HepG2 (cell line): ENCODE data around the gene HNRNPF. TPM values are rescaled to one million over a fixed set of nuclear protein-coding genes. Genes with fewer than 3 reads are reported as not detected.

Experiments
- ARNTL ChIP-seq: sonication (generic); formaldehyde crosslinking; IDR thresholded peaks from 2 replicates; pipeline ENCODE4 v1.4.0; 2020; ENCODE audit warnings: mild to moderate bottlenecking, missing genetic modification reagents
- ELF3 ChIP-seq: IDR thresholded peaks from 2 replicates; pipeline ENCODE4 v1.6.1; 2016; ENCODE audit warnings: missing genetic modification reagents, missing compliant biosample characterization
- FOXK2 ChIP-seq: fragments of 450-650 bp; IDR thresholded peaks from 2 replicates; pipeline ENCODE4 v1.6.1; 2016
- GATAD1 ChIP-seq: IDR thresholded peaks from 2 replicates; pipeline ENCODE4 v1.6.1; 2016; ENCODE audit warnings: missing genetic modification reagents, missing compliant biosample characterization
- KAT7 ChIP-seq: IDR thresholded peaks from 2 replicates; pipeline ENCODE4 v1.6.1; 2018; ENCODE audit warnings: borderline replicate concordance, missing compliant biosample characterization
- MXI1 ChIP-seq: IDR thresholded peaks from 3 replicates; pipeline ENCODE4 v1.6.1; 2012; ENCODE audit warnings: low read depth, low read length, inconsistent platforms, borderline replicate concordance
- RAD21 ChIP-seq: fragments of 450-650 bp; formaldehyde crosslinking; IDR thresholded peaks from 2 replicates; pipeline ENCODE4 v1.5.0; 2020; ENCODE audit warnings: mild to moderate bottlenecking
- RARA ChIP-seq: IDR thresholded peaks from 2 replicates; pipeline ENCODE4 v1.6.1; 2016; ENCODE audit warnings: missing genetic modification reagents, missing compliant biosample characterization
- RXRA ChIP-seq: sonication (generic); formaldehyde crosslinking; IDR thresholded peaks from 2 replicates; pipeline ENCODE4 v1.5.1; 2020; ENCODE audit warnings: missing genetic modification reagents
- SIN3A ChIP-seq: IDR thresholded peaks from 2 replicates; pipeline ENCODE4 v1.6.1; 2011; ENCODE audit warnings: low read depth, mild to moderate bottlenecking, control low read depth, low read length, borderline replicate concordance
- SOX13 ChIP-seq, 3 experiments: fragments of 450-650 bp in 1 of 3; sonication (generic) in 1 of 3; formaldehyde crosslinking in 1 of 3; IDR thresholded peaks in 2 of 3; conservative IDR thresholded peaks in 1 of 3; 2 replicates each; pipeline versions ENCODE4 v1.5.0 to v1.6.1; 2016 to 2020; ENCODE audit warnings: antibody characterized with exemption in 1 of 3, mild to moderate bottlenecking in 1 of 3, missing compliant biosample characterization in 1 of 3, missing genetic modification reagents in 1 of 3, moderate library complexity in 1 of 3
- SP1 ChIP-seq, 2 experiments: fragments of 450-650 bp in 1 of 2; sonication (generic) in 1 of 2; formaldehyde crosslinking in 1 of 2; IDR thresholded peaks; 2 replicates each; pipeline versions ENCODE4 v1.4.0 to v1.6.1; 2016 to 2020; ENCODE audit warnings: missing genetic modification reagents in 1 of 2
- TARDBP ChIP-seq: sonication (generic); formaldehyde crosslinking; IDR thresholded peaks from 2 replicates; pipeline ENCODE4 v1.8.0; 2022; ENCODE audit warnings: mild to moderate bottlenecking, missing genetic modification reagents
- ZNF143 ChIP-seq: sonication (generic); formaldehyde crosslinking; IDR thresholded peaks from 2 replicates; pipeline ENCODE4 v1.4.0; 2020; ENCODE audit warnings: missing genetic modification reagents
- ZNF30 ChIP-seq: sonication (generic); formaldehyde crosslinking; IDR thresholded peaks from 2 replicates; pipeline ENCODE4 v1.5.0; 2020; ENCODE audit warnings: mild to moderate bottlenecking, missing genetic modification reagents
- ZNF317 ChIP-seq: sonication (generic); formaldehyde crosslinking; IDR thresholded peaks from 2 replicates; pipeline ENCODE4 v1.5.0; 2020; ENCODE audit warnings: mild to moderate bottlenecking, missing genetic modification reagents
- ZNF34 ChIP-seq: sonication (generic); formaldehyde crosslinking; IDR thresholded peaks from 2 replicates; pipeline ENCODE4 v1.4.0; 2020; ENCODE audit warnings: mild to moderate bottlenecking, missing genetic modification reagents, borderline replicate concordance
- ZNF549 ChIP-seq: sonication (generic); formaldehyde crosslinking; IDR thresholded peaks from 2 replicates; pipeline ENCODE4 v1.5.0; 2020; ENCODE audit warnings: missing genetic modification reagents
- ZNF746 ChIP-seq: sonication (generic); formaldehyde crosslinking; IDR thresholded peaks from 2 replicates; pipeline ENCODE4 v1.8.0; 2022; ENCODE audit warnings: mild to moderate bottlenecking, missing genetic modification reagents
- polyA plus RNA-seq, 8 experiments: library from polyadenylated mRNA; depleted of rRNA in 3 of 8; stranded (reverse) in 7 of 8; unstranded in 1 of 8; fragments of >200 nt; fragmentation: Illumina TruSeq in 4 of 8; extraction: Trizol in 4 of 8; gene quantifications; 2 replicates each; pipeline versions ENCODE4 v1.2.1 to v1.2.3, GENCODE V29; 2011 to 2016; ENCODE audit warnings: low read depth in 4 of 8, missing spikeins in 1 of 8, mixed read lengths in 1 of 8; ENCODE audit not compliant: insufficient read depth in 1 of 8
- total RNA-seq, 5 experiments: library from RNA; depleted of rRNA; stranded (reverse); fragments of >200 nt; fragmentation: Illumina TruSeq; extraction: Trizol; gene quantifications; 2 replicates each; pipeline ENCODE4 v1.2.3, GENCODE V29; 2016; ENCODE audit warnings: low read depth in 1 of 5
- TF ChIP-seq, protein P1 (sequence below): sonication (generic); formaldehyde crosslinking; IDR thresholded peaks from 2 replicates; pipeline ENCODE4 v1.8.0; 2022; ENCODE audit warnings: missing genetic modification reagents, mild to moderate bottlenecking, moderate library complexity, borderline replicate concordance
- TF ChIP-seq, protein P2 (sequence below): sonication (generic); formaldehyde crosslinking; IDR thresholded peaks from 2 replicates; pipeline ENCODE4 v1.5.0; 2020; ENCODE audit warnings: mild to moderate bottlenecking, missing genetic modification reagents, borderline replicate concordance
- TF ChIP-seq, protein P3 (sequence below): sonication (generic); formaldehyde crosslinking; IDR thresholded peaks from 2 replicates; pipeline ENCODE4 v1.5.0; 2020; ENCODE audit warnings: mild to moderate bottlenecking, missing genetic modification reagents, moderate library complexity

Gene HNRNPF
- total and polyA plus RNA-seq, 2 of the 13 experiments (the other 11 are each of a cell fraction or from before 2014, with no cell fraction given): 166 to 308 TPM

DNA sequence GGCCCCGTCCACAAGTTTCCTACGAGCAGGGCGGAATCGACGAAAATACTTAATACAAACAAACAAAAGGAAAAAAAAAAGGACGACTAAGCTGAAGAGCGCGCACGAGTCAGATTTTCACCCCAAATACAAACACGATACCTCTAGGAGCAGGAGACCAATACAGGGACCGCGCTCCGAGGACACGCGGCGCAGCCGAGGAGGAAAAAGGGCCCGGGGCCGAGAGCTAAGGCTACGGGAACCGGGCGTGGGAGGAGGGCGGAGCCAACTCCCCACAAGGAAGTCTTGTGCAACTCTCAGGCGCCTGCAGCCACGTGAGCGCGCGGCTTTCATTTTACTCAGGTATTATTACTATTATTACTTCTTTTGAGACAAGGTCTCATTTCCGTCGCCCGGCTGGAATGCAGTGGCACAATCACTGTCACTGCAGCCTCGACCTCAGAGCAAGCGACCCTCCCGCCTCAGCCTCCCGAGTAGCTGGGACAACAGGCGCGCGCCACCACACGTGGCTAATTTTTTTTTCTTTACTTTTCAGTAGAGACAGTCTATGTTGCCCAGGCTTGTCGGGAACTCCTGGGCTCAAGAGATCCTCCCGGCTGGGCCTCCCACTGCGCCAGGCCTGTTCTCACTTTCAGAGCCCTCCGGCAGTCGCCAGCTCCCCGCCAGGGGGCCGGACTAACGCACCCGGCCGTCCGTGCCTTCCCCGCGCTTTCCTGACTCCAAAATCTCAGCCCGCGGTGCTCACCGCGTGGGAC, 1.2 kb downstream of the HNRNPF start (continued):
- TF ChIP-seq GATAD1 (0 out of 2 replicates have a peak, but pooled peaks have one; percentile 52), SIN3A (peak; percentile 93), ZNF746 (CRISPR knock-in tag) (0 out of 2 replicates have a peak, but pooled peaks have one; percentile 16), SP1 (IDR thresholded peaks at IDR 0.05) (no peak), SP1 (CRISPR knock-in tag; IDR thresholded peaks at IDR 0.05) (peak; percentile 65), MXI1 (peak; percentile 90; the same call in 1 of the 3 replicates), KAT7 (CRISPR knock-in tag) (peak; percentile 80), RAD21 (peak; percentile 34; the same call in 1 of the 2 replicates), RXRA (CRISPR knock-in tag) (peak; percentile 40; the same call in 1 of the 2 replicates), ELF3 (CRISPR knock-in tag) (peak; percentile 88), ZNF30 (CRISPR knock-in tag) (no peak), TARDBP (CRISPR knock-in tag) (0 out of 2 replicates have a peak, but pooled peaks have one; percentile 52), ARNTL (CRISPR knock-in tag) (peak; percentile 97), FOXK2 (no peak), ZNF549 (CRISPR knock-in tag) (no peak), ZNF143 (no peak; the same call in 1 of the 2 replicates), RARA (peak; percentile 59), ZNF34 (CRISPR knock-in tag) (no peak), SOX13 (IDR thresholded peaks at IDR 0.05) (peak; percentile 9; the same call in 1 of the 2 replicates), SOX13 (CRISPR knock-in tag; conservative IDR thresholded peaks at IDR 0.05 in 1 of 2, IDR thresholded peaks at IDR 0.05 in 1 of 2) (peak in 1 of 2 experiments; percentile 45; a peak in 1 of 4 replicates), ZNF317 (CRISPR knock-in tag) (0 out of 2 replicates have a peak, but pooled peaks have one; percentile 33)
- TF ChIP-seq, protein P1, sequence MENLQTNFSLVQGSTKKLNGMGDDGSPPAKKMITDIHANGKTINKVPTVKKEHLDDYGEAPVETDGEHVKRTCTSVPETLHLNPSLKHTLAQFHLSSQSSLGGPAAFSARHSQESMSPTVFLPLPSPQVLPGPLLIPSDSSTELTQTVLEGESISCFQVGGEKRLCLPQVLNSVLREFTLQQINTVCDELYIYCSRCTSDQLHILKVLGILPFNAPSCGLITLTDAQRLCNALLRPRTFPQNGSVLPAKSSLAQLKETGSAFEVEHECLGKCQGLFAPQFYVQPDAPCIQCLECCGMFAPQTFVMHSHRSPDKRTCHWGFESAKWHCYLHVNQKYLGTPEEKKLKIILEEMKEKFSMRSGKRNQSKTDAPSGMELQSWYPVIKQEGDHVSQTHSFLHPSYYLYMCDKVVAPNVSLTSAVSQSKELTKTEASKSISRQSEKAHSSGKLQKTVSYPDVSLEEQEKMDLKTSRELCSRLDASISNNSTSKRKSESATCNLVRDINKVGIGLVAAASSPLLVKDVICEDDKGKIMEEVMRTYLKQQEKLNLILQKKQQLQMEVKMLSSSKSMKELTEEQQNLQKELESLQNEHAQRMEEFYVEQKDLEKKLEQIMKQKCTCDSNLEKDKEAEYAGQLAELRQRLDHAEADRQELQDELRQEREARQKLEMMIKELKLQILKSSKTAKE (CRISPR knock-in tag): peak; percentile 48; the same call in 1 of the 2 replicates
- TF ChIP-seq, protein P2, sequence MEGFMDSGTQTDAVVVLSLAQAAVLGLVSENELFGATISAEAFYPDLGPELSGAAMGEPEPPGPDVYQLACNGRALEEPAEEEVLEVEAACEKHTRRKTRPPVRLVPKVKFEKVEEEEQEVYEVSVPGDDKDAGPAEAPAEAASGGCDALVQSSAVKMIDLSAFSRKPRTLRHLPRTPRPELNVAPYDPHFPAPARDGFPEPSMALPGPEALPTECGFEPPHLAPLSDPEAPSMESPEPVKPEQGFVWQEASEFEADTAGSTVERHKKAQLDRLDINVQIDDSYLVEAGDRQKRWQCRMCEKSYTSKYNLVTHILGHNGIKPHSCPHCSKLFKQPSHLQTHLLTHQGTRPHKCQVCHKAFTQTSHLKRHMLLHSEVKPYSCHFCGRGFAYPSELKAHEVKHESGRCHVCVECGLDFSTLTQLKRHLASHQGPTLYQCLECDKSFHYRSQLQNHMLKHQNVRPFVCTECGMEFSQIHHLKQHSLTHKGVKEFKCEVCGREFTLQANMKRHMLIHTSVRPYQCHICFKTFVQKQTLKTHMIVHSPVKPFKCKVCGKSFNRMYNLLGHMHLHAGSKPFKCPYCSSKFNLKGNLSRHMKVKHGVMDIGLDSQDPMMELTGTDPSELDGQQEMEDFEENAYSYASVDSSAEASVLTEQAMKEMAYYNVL (CRISPR knock-in tag): no peak
- TF ChIP-seq, protein P3, sequence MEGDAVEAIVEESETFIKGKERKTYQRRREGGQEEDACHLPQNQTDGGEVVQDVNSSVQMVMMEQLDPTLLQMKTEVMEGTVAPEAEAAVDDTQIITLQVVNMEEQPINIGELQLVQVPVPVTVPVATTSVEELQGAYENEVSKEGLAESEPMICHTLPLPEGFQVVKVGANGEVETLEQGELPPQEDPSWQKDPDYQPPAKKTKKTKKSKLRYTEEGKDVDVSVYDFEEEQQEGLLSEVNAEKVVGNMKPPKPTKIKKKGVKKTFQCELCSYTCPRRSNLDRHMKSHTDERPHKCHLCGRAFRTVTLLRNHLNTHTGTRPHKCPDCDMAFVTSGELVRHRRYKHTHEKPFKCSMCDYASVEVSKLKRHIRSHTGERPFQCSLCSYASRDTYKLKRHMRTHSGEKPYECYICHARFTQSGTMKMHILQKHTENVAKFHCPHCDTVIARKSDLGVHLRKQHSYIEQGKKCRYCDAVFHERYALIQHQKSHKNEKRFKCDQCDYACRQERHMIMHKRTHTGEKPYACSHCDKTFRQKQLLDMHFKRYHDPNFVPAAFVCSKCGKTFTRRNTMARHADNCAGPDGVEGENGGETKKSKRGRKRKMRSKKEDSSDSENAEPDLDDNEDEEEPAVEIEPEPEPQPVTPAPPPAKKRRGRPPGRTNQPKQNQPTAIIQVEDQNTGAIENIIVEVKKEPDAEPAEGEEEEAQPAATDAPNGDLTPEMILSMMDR (CRISPR knock-in tag): peak; percentile 59
